HepG2 (cell line): ENCODE measurements around the gene ARHGAP11B.
"Not testable (repeated sequence)": the region's sequence is repeated elsewhere in the genome, so short reads cannot be mapped to it uniquely, and the experiment has no call there.

Experiments
- GLI4 ChIP-seq: sonication (generic); formaldehyde crosslinking; IDR thresholded peaks from 2 replicates; pipeline ENCODE4 v1.5.1; 2020; ENCODE audit warnings: missing genetic modification reagents, mild to moderate bottlenecking, moderate library complexity, borderline replicate concordance
- KLF9 ChIP-seq: IDR thresholded peaks from 2 replicates; pipeline ENCODE4 v1.6.1; 2016; ENCODE audit warnings: low read depth
- ZNF18 ChIP-seq: sonication (generic); formaldehyde crosslinking; IDR thresholded peaks from 2 replicates; pipeline ENCODE4 v1.8.0; 2022; ENCODE audit warnings: mild to moderate bottlenecking, missing genetic modification reagents; ENCODE audit not compliant: insufficient replicate concordance

- not testable (repeated sequence) for TF ChIP-seq ZNF18 (CRISPR knock-in tag); KLF9 (CRISPR knock-in tag); GLI4
These were observed 60.7 kb downstream of the ARHGAP11B start for GRCh38 chr15:30686651-30687050.
